Mesenchymal stem cell (in vitro differentiated cells and primary cell): ENCODE results near the gene CLSTN1.

Experiments used
- DNase-seq: peaks from one replicate; pipeline ENCODE4 v3.0.0-alpha.2; 2013
- H2AFZ ChIP-seq: one replicate; pipeline ENCODE4 v1.6.1; 2013; ENCODE audit warnings: low read depth, mild to moderate bottlenecking, control low read depth, inconsistent platforms, low read length, moderate library complexity
- H2AK5ac ChIP-seq: 2 replicates; pipeline ENCODE4 v1.6.1; 2013; ENCODE audit warnings: low read length, moderate library complexity, mild to moderate bottlenecking, inconsistent platforms; ENCODE audit not compliant: severe bottlenecking
- H2BK120ac ChIP-seq: one replicate; pipeline ENCODE4 v1.6.1; 2013; ENCODE audit warnings: low read depth, mild to moderate bottlenecking, inconsistent platforms, low read length, moderate library complexity
- H2BK12ac ChIP-seq, 2 experiments: one replicate each; pipeline ENCODE4 v1.6.1; 2013; ENCODE audit warnings: inconsistent platforms in 2 of 2, low read length in 2 of 2, mild to moderate bottlenecking in 2 of 2, moderate library complexity in 2 of 2, control low read depth in 1 of 2
- H2BK15ac ChIP-seq: one replicate; pipeline ENCODE4 v1.6.1; 2013; ENCODE audit warnings: mild to moderate bottlenecking, low read depth, inconsistent platforms; ENCODE audit not compliant: poor library complexity, severe bottlenecking
- H2BK5ac ChIP-seq: 2 replicates; pipeline ENCODE4 v1.6.1; 2013; ENCODE audit warnings: low read depth, mild to moderate bottlenecking, low read length, control low read depth, inconsistent platforms; ENCODE audit not compliant: poor library complexity, severe bottlenecking
- H3K14ac ChIP-seq, 2 experiments: one replicate each; pipeline ENCODE4 v1.6.1; 2013; ENCODE audit warnings: inconsistent platforms in 2 of 2, low read length in 2 of 2, control low read depth in 1 of 2, mild to moderate bottlenecking in 1 of 2, moderate library complexity in 1 of 2
- H3K18ac ChIP-seq, 2 experiments: one replicate each; pipeline ENCODE4 v1.6.1; 2013; ENCODE audit warnings: inconsistent platforms in 2 of 2, low read length in 2 of 2, control low read depth in 1 of 2, low read depth in 1 of 2, mild to moderate bottlenecking in 1 of 2
- H3K23ac ChIP-seq, 2 experiments: one replicate each; pipeline ENCODE4 v1.6.1; 2013; ENCODE audit warnings: inconsistent platforms in 2 of 2, low read length in 2 of 2, mild to moderate bottlenecking in 2 of 2, moderate library complexity in 2 of 2, control low read depth in 1 of 2
- H3K27ac ChIP-seq: 2 replicates; pipeline ENCODE4 v1.5.1; 2013; ENCODE audit warnings: mild to moderate bottlenecking, moderate library complexity, low read length, control low read depth, inconsistent platforms; ENCODE audit not compliant: poor library complexity, severe bottlenecking
- H3K27me3 ChIP-seq, 2 experiments: 2 replicates each; pipeline versions ENCODE4 v1.6.1 to v1.7.0; 2013; ENCODE audit warnings: low read length in 2 of 2, mild to moderate bottlenecking in 2 of 2, moderate library complexity in 2 of 2, control low read depth in 1 of 2, inconsistent platforms in 1 of 2; ENCODE audit not compliant: control insufficient read depth in 1 of 2, insufficient read depth in 1 of 2
- H3K36me3 ChIP-seq, 2 experiments: 2 replicates each; pipeline versions ENCODE4 v1.6.1 to v1.7.0; 2013; ENCODE audit warnings: low read length in 2 of 2, control low read depth in 1 of 2, inconsistent platforms in 1 of 2, low read depth in 1 of 2, mild to moderate bottlenecking in 1 of 2; ENCODE audit not compliant: insufficient read depth in 2 of 2, control insufficient read depth in 1 of 2
- H3K4ac ChIP-seq, 2 experiments: one replicate each; pipeline ENCODE4 v1.6.1; 2013; ENCODE audit warnings: inconsistent platforms in 2 of 2, low read length in 2 of 2, mild to moderate bottlenecking in 2 of 2, moderate library complexity in 2 of 2, control low read depth in 1 of 2, low read depth in 1 of 2
- H3K4me1 ChIP-seq: 2 replicates; pipeline ENCODE4 v1.6.1; 2013; ENCODE audit warnings: low read depth, low read length, control low read depth; ENCODE audit not compliant: control insufficient read depth, insufficient read depth
- H3K4me2 ChIP-seq: 2 replicates; pipeline ENCODE4 v1.6.1; 2013; ENCODE audit warnings: low read length, mild to moderate bottlenecking, inconsistent platforms; ENCODE audit not compliant: poor library complexity, severe bottlenecking
- H3K4me3 ChIP-seq, 2 experiments: 2 replicates each; pipeline versions ENCODE4 v1.5.1 to v1.7.0; 2013; ENCODE audit warnings: low read length in 2 of 2, mild to moderate bottlenecking in 2 of 2, control low read depth in 1 of 2, low read depth in 1 of 2; ENCODE audit not compliant: insufficient read depth in 1 of 2
- H3K79me1 ChIP-seq: replicated peaks from 2 replicates; pipeline ENCODE4 v1.6.1; 2013; ENCODE audit warnings: mild to moderate bottlenecking, control low read depth, low read length, inconsistent platforms; ENCODE audit not compliant: poor library complexity, severe bottlenecking
- H3K9ac ChIP-seq: 2 replicates; pipeline ENCODE4 v1.7.0; 2013; ENCODE audit warnings: mild to moderate bottlenecking, low read length, moderate library complexity
- H3K9me3 ChIP-seq: 2 replicates; pipeline ENCODE4 v1.7.0; 2013; ENCODE audit warnings: mild to moderate bottlenecking, low read length; ENCODE audit not compliant: control insufficient read depth
- H4K8ac ChIP-seq: one replicate; pipeline ENCODE4 v1.6.1; 2013; ENCODE audit warnings: inconsistent platforms, mild to moderate bottlenecking, low read length, moderate library complexity
- H4K91ac ChIP-seq: one replicate; pipeline ENCODE4 v1.6.1; 2013; ENCODE audit warnings: mild to moderate bottlenecking, low read length, inconsistent platforms
- WGBS: methylation state at CpG from one replicate; pipeline ENCODE4 v1.1.7; 2013; ENCODE audit warnings: mixed read lengths; 5-methylcytosine and 5-hydroxymethylcytosine counted together

Gene CLSTN1

DNA sequence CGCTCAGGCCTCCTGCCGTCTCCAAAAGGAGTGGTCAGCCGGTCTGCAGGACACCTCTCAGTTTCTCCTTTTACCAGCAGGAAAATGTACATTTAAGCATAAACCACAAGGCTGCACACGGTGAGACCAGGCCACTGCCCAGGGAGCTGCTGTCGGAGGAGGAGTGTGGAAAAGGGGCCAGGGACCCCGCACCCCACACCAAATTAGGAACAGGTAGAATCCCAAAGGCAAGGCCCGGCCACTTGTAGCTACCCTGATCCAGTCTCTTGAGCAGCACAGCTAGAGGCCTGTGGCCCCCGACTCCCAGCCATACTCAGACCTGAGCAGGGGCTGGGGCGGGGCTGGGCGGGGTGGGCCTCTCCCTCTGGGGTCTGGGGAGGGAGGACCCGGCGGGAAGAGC, 94.2 kb downstream of the CLSTN1 start:
- no peak overlapping the region for H3K23ac ChIP-seq
- no peak overlapping the region for H4K91ac ChIP-seq
- H3K36me3 ChIP-seq = peaks cover 68 to 77% of the 10 kb centered on the region in 2 experiments
- DNase-seq = no peak
- H2BK5ac ChIP-seq = no peak overlapping the region
- H3K4me1 ChIP-seq = peaks cover 27% of the 10 kb centered on the region
- WGBS = 98% methylated on average over 12 of the region's 12 CpGs
- no peaks in the 10 kb centered on the region for H3K27me3 ChIP-seq
- H3K18ac ChIP-seq = no peak overlapping the region
- no peak overlapping the region for H2BK120ac ChIP-seq
- H3K4me2 ChIP-seq = no peak overlapping the region
- H3K27ac ChIP-seq = no peak overlapping the region
- H3K14ac ChIP-seq = no peak overlapping the region
- H3K79me1 ChIP-seq = peaks cover 26% of the 10 kb centered on the region
- no peak overlapping the region for H2AFZ ChIP-seq
- no peak overlapping the region for H3K9ac ChIP-seq
- no peak overlapping the region for H3K4me3 ChIP-seq
- H3K4ac ChIP-seq = no peak overlapping the region
- H4K8ac ChIP-seq = no peak overlapping the region
- H3K9me3 ChIP-seq = no peaks in the 10 kb centered on the region
- no peak overlapping the region for H2BK15ac ChIP-seq
- no peak overlapping the region for H2BK12ac ChIP-seq
- no peak overlapping the region for H2AK5ac ChIP-seq

DNA sequence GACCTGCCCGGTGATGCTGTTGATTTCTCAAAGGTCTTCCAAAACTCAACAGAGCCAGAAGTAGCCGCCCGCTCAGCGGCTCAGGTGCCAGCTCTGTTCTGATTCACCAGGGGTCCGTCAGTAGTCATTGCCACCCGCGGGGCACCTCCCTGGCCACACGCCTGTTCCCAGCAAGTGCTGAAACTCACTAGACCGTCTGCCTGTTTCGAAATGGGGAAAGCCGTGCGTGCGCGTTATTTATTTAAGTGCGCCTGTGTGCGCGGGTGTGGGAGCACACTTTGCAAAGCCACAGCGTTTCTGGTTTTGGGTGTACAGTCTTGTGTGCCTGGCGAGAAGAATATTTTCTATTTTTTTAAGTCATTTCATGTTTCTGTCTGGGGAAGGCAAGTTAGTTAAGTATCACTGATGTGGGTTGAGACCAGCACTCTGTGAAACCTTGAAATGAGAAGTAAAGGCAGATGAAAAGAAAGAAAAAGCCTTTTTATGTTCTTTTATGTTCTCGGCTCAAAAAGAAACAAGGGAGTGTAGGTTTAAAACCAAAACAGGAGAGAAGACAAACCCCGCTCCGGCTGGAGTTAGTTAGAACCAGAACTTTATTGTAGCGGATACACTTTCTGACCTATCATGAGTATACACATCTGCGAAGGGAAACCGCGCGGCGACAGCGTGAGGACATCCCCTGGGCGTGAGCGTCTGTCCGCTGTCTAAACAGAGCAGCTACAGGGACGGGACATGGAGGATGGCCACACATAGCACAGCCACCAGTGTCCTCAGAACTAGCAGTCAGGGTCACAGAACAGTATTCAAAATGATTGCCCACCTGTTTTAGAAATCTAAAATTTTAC, 95.1 kb downstream of the CLSTN1 start:
- no peak overlapping the region for H3K14ac ChIP-seq
- no peak overlapping the region for H4K91ac ChIP-seq
- peaks cover 69 to 78% of the 10 kb centered on the region in 2 experiments for H3K36me3 ChIP-seq
- no peak overlapping the region for H2BK5ac ChIP-seq
- H2BK15ac ChIP-seq = no peak overlapping the region
- H2AK5ac ChIP-seq = no peak overlapping the region
- H3K4me3 ChIP-seq = no peak overlapping the region
- H2AFZ ChIP-seq = no peak overlapping the region
- H3K18ac ChIP-seq = no peak overlapping the region
- no peak overlapping the region for H3K23ac ChIP-seq
- H2BK12ac ChIP-seq = no peak overlapping the region
- H3K4me1 ChIP-seq = peaks cover 30% of the 10 kb centered on the region
- no peak overlapping the region for H2BK120ac ChIP-seq
- no peak overlapping the region for H3K4ac ChIP-seq
- no peak overlapping the region for H3K4me2 ChIP-seq
- peaks cover 4% of the 10 kb centered on the region for H3K9me3 ChIP-seq
- DNase-seq = no peak
- peaks cover 26% of the 10 kb centered on the region for H3K79me1 ChIP-seq
- H4K8ac ChIP-seq = no peak overlapping the region
- H3K9ac ChIP-seq = no peak overlapping the region
- no peak overlapping the region for H3K27ac ChIP-seq
- H3K27me3 ChIP-seq = no peaks in the 10 kb centered on the region
- 96% methylated on average over 32 of the region's 33 CpGs for WGBS

DNA sequence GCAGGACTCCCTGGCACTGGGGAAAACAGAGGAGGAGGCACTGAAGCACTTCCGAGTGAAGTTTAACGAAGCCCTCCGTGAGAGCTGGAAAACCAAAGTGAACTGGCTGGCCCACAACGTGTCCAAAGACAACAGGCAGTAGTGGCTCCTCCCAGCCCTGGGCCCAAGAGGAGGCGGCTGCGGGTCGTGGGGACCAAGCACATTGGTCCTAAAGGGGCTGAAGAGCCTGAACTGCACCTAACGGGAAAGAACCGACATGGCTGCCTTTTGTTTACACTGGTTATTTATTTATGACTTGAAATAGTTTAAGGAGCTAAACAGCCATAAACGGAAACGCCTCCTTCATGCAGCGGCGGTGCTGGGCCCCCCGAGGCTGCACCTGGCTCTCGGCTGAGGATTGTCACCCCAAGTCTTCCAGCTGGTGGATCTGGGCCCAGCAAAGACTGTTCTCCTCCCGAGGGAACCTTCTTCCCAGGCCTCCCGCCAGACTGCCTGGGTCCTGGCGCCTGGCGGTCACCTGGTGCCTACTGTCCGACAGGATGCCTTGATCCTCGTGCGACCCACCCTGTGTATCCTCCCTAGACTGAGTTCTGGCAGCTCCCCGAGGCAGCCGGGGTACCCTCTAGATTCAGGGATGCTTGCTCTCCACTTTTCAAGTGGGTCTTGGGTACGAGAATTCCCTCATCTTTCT, 96.7 kb downstream of the CLSTN1 start:
- H3K4ac ChIP-seq = no peak overlapping the region
- WGBS = 85% methylated on average over 24 of the region's 25 CpGs
- H4K91ac ChIP-seq = no peak overlapping the region

DNA sequence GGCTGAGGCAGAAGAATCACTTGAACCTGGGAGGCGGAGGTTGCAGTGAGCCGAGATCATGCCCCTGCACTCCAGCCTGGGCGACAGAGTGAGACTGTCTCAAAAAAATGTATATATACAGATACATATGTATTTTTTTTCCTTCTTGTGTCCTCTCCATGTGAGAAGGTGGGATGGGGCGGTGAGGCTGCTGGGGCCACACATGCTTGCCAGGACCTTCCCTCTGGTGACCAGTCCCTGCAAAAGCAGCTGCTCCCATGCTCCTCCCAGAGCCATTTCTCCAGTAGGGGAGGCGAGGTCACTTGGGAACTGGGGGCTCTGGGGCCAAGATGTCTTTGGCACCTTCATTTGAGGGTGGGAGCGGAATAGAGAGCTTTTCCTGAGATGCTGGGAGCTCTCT, 97.4 kb downstream of the CLSTN1 start:
- no peak overlapping the region for H2AK5ac ChIP-seq
- no peak overlapping the region for H3K18ac ChIP-seq
- no peak overlapping the region for H3K4ac ChIP-seq
- no peak overlapping the region for H4K8ac ChIP-seq
- H3K14ac ChIP-seq = no peak overlapping the region
- H3K27me3 ChIP-seq = no peaks in the 10 kb centered on the region
- no peak overlapping the region for H3K9ac ChIP-seq
- H2BK12ac ChIP-seq = no peak overlapping the region
- no peak overlapping the region for H2BK120ac ChIP-seq
- H3K4me1 ChIP-seq = peaks cover 27% of the 10 kb centered on the region
- no peak overlapping the region for H2BK5ac ChIP-seq
- H3K23ac ChIP-seq = no peak overlapping the region
- no peak for DNase-seq
- no peak overlapping the region for H4K91ac ChIP-seq
- no peak overlapping the region for H3K4me3 ChIP-seq
- no peak overlapping the region for H2BK15ac ChIP-seq
- WGBS = 100% methylated on average over 1 of the region's 6 CpGs
- H3K4me2 ChIP-seq = no peak overlapping the region
- no peak overlapping the region for H3K27ac ChIP-seq
- peaks cover 65 to 84% of the 10 kb centered on the region in 2 experiments for H3K36me3 ChIP-seq
- peaks cover 14% of the 10 kb centered on the region for H3K9me3 ChIP-seq
- peaks cover 32% of the 10 kb centered on the region for H3K79me1 ChIP-seq
- no peak overlapping the region for H2AFZ ChIP-seq

More for the DNA sequence above, 96.7 kb downstream of the CLSTN1 start:
- no peak overlapping the region for H2AFZ ChIP-seq
- no peak overlapping the region for H4K8ac ChIP-seq
- no peak overlapping the region for H3K27ac ChIP-seq
- H3K9me3 ChIP-seq = peaks cover 14% of the 10 kb centered on the region
- H3K18ac ChIP-seq = no peak overlapping the region
- no peak overlapping the region for H3K9ac ChIP-seq
- no peak overlapping the region for H3K14ac ChIP-seq
- H3K23ac ChIP-seq = no peak overlapping the region
- H3K4me3 ChIP-seq = no peak overlapping the region
- no peak overlapping the region for H2BK5ac ChIP-seq
- H2AK5ac ChIP-seq = no peak overlapping the region
- H3K36me3 ChIP-seq = peaks cover 69 to 82% of the 10 kb centered on the region in 2 experiments
- H3K4me2 ChIP-seq = no peak overlapping the region
- DNase-seq = no peak
- H3K4me1 ChIP-seq = peaks cover 25% of the 10 kb centered on the region
- no peak overlapping the region for H2BK12ac ChIP-seq
- H2BK15ac ChIP-seq = no peak overlapping the region
- no peaks in the 10 kb centered on the region for H3K27me3 ChIP-seq
- H2BK120ac ChIP-seq = no peak overlapping the region
- H3K79me1 ChIP-seq = peaks cover 34% of the 10 kb centered on the region
